Measurements from ENCODE around the gene TRAPPC5. TPM values are rescaled to one million over a fixed set of nuclear protein-coding genes. Genes with fewer than 3 reads are reported as not detected.

TRAPPC5 gene
- total RNA-seq, 2 experiments from 2014 or later: 74.4 to 79.8 TPM

GRCh38 chr19:7685546-7686445, 5.2 kb downstream of the TRAPPC5 start:
- DNase-seq (no peak), ATAC-seq (ENCODE audit: low read depth) (no peak)
- peaks cover 2% of the 10 kb centered on the region for H3K4me1 Mint-ChIP-seq
- H3K27me3 Mint-ChIP-seq: no peaks in the 10 kb centered on the region
- POLR2A ChIA-PET: interaction anchor here (0.5 to 1.0 kb wide), 2 partner anchors 21 to 535 kb away, joined by 3 read pairs; no protein-coding TSS in a partner anchor
- no peak overlapping the region for H3K27ac Mint-ChIP-seq
- H3K9me3 Mint-ChIP-seq: no peaks in the 10 kb centered on the region
- no peak overlapping the region for H3K4me3 Mint-ChIP-seq
- H3K36me3 Mint-ChIP-seq: peaks cover 7% of the 10 kb centered on the region

GRCh38 chr19:7687177-7687576, 6.5 kb downstream of the TRAPPC5 start:
- ATAC-seq (ENCODE audit: low read depth) (no peak), DNase-seq (no peak)
- Mint-ChIP-seq H3K4me1 (no peaks in the 10 kb centered on the region), H3K9me3 (no peaks in the 10 kb centered on the region), H3K4me3 (no peak overlapping the region), H3K27ac (no peak overlapping the region), H3K36me3 (peaks cover 5% of the 10 kb centered on the region), H3K27me3 (no peaks in the 10 kb centered on the region)
- POLR2A ChIA-PET: interaction anchor here (0.6 kb wide), 1 partner anchor 430 kb away, joined by 5 read pairs; no protein-coding TSS in a partner anchor

GRCh38 chr19:7689165-7689564, 8.5 kb downstream of the TRAPPC5 start:
- no peaks in the 10 kb centered on the region for H3K4me1 Mint-ChIP-seq
- POLR2A ChIA-PET: no interaction called here
- no peak for DNase-seq

GRCh38 chr19:7690779-7691258, 10.2 kb downstream of the TRAPPC5 start:
- ATAC-seq (ENCODE audit: low read depth): no peak
- no peaks in the 10 kb centered on the region for H3K27me3 Mint-ChIP-seq
- no peak overlapping the region for H3K27ac Mint-ChIP-seq
- H3K9me3 Mint-ChIP-seq: no peaks in the 10 kb centered on the region
- no peak overlapping the region for H3K4me3 Mint-ChIP-seq
- H3K4me1 Mint-ChIP-seq: no peaks in the 10 kb centered on the region
- H3K36me3 Mint-ChIP-seq: no peaks in the 10 kb centered on the region
- POLR2A ChIA-PET: no interaction called here
- DNase-seq: no peak

More at GRCh38 chr19:7689165-7689564, 8.5 kb downstream of the TRAPPC5 start:
- ATAC-seq (ENCODE audit: low read depth): no peak
- H3K4me3 Mint-ChIP-seq: no peak overlapping the region
- no peak overlapping the region for H3K27ac Mint-ChIP-seq
- H3K27me3 Mint-ChIP-seq: no peaks in the 10 kb centered on the region
- no peaks in the 10 kb centered on the region for H3K9me3 Mint-ChIP-seq
- peaks cover 3% of the 10 kb centered on the region for H3K36me3 Mint-ChIP-seq

GRCh38 chr19:7691497-7691896, 10.9 kb downstream of the TRAPPC5 start:
- H3K27me3 Mint-ChIP-seq: no peaks in the 10 kb centered on the region
- H3K9me3 Mint-ChIP-seq: no peaks in the 10 kb centered on the region
- DNase-seq (no peak), ATAC-seq (ENCODE audit: low read depth) (no peak)
- H3K4me3 Mint-ChIP-seq: no peak overlapping the region
- no peaks in the 10 kb centered on the region for H3K4me1 Mint-ChIP-seq
- H3K27ac Mint-ChIP-seq: no peak overlapping the region
- no peaks in the 10 kb centered on the region for H3K36me3 Mint-ChIP-seq
- POLR2A ChIA-PET: no interaction called here

- Mint-ChIP-seq H3K4me1 (no peaks in the 10 kb centered on the region), H3K9me3 (no peaks in the 10 kb centered on the region), H3K4me3 (no peak overlapping the region), H3K36me3 (no peaks in the 10 kb centered on the region), H3K27ac (no peak overlapping the region), H3K27me3 (no peaks in the 10 kb centered on the region)
- ATAC-seq (ENCODE audit: low read depth): no peak
- POLR2A ChIA-PET: no interaction called here
- DNase-seq: no peak
Observed at GRCh38 chr19:7692417-7693088, 11.9 kb downstream of the TRAPPC5 start.

- Mint-ChIP-seq H3K4me1 (no peaks in the 10 kb centered on the region), H3K27me3 (peaks cover 7% of the 10 kb centered on the region), H3K27ac (no peak overlapping the region), H3K36me3 (no peaks in the 10 kb centered on the region), H3K4me3 (no peak overlapping the region), H3K9me3 (no peaks in the 10 kb centered on the region)
- DNase-seq (no peak), ATAC-seq (ENCODE audit: low read depth) (no peak)
- POLR2A ChIA-PET: no interaction called here
Observed at GRCh38 chr19:7694499-7694898, 13.9 kb downstream of the TRAPPC5 start.

GRCh38 chr19:7697721-7698287, 17.2 kb downstream of the TRAPPC5 start:
- POLR2A ChIA-PET: no interaction called here
- peaks cover 7% of the 10 kb centered on the region for H3K27me3 Mint-ChIP-seq
- DNase-seq: no peak

GRCh38 chr19:7698583-7698982, 17.9 kb downstream of the TRAPPC5 start:
- no peaks in the 10 kb centered on the region for H3K9me3 Mint-ChIP-seq
- H3K4me1 Mint-ChIP-seq: peaks cover 4% of the 10 kb centered on the region
- no peak overlapping the region for H3K4me3 Mint-ChIP-seq
- POLR2A ChIA-PET: no interaction called here
- DNase-seq (no peak), ATAC-seq (ENCODE audit: low read depth) (no peak)
- H3K36me3 Mint-ChIP-seq: no peaks in the 10 kb centered on the region
- H3K27ac Mint-ChIP-seq: no peak overlapping the region
- peaks cover 11% of the 10 kb centered on the region for H3K27me3 Mint-ChIP-seq

More at GRCh38 chr19:7697721-7698287, 17.2 kb downstream of the TRAPPC5 start:
- Mint-ChIP-seq H3K27ac (no peak overlapping the region), H3K36me3 (no peaks in the 10 kb centered on the region), H3K4me3 (no peak overlapping the region), H3K9me3 (no peaks in the 10 kb centered on the region), H3K4me1 (peaks cover 2% of the 10 kb centered on the region)
- ATAC-seq (ENCODE audit: low read depth): no peak

- no peaks in the 10 kb centered on the region for H3K36me3 Mint-ChIP-seq
- no peak overlapping the region for H3K4me3 Mint-ChIP-seq
- H3K27me3 Mint-ChIP-seq: peaks cover 14% of the 10 kb centered on the region
- no peak for ATAC-seq (ENCODE audit: low read depth)
- DNase-seq: no peak
- no peaks in the 10 kb centered on the region for H3K9me3 Mint-ChIP-seq
- peaks cover 4% of the 10 kb centered on the region for H3K4me1 Mint-ChIP-seq
- H3K27ac Mint-ChIP-seq: no peak overlapping the region
- POLR2A ChIA-PET: no interaction called here
Observed at GRCh38 chr19:7699003-7699402, 18.4 kb downstream of the TRAPPC5 start.

GRCh38 chr19:7699417-7700401, 19.1 kb downstream of the TRAPPC5 start:
- Mint-ChIP-seq H3K4me1 (peaks cover 4% of the 10 kb centered on the region), H3K27ac (no peak overlapping the region), H3K9me3 (no peaks in the 10 kb centered on the region), H3K36me3 (no peaks in the 10 kb centered on the region), H3K27me3 (peaks cover 14% of the 10 kb centered on the region), H3K4me3 (no peak overlapping the region)
- POLR2A ChIA-PET: no interaction called here
- no peak for DNase-seq
- ATAC-seq (ENCODE audit: low read depth): no peak

GRCh38 chr19:7701049-7701653, 20.5 kb downstream of the TRAPPC5 start:
- H3K27ac Mint-ChIP-seq: no peak overlapping the region
- H3K9me3 Mint-ChIP-seq: no peaks in the 10 kb centered on the region
- POLR2A ChIA-PET: no interaction called here
- peaks cover 14% of the 10 kb centered on the region for H3K27me3 Mint-ChIP-seq
- no peaks in the 10 kb centered on the region for H3K36me3 Mint-ChIP-seq
- peaks cover 17% of the 10 kb centered on the region for H3K4me1 Mint-ChIP-seq
- ATAC-seq (ENCODE audit: low read depth) (no peak), DNase-seq (no peak)
- no peak overlapping the region for H3K4me3 Mint-ChIP-seq

Data from activated naive CD8-positive, alpha-beta T cell treated with anti-CD3 and anti-CD28 coated beads, Interleukin-2, amount 10 ng/mL, durations not matched to agents 7 days and 5 days (primary cell).